ENCODE results near the gene DDHD1.

DDHD1 gene

DNA sequence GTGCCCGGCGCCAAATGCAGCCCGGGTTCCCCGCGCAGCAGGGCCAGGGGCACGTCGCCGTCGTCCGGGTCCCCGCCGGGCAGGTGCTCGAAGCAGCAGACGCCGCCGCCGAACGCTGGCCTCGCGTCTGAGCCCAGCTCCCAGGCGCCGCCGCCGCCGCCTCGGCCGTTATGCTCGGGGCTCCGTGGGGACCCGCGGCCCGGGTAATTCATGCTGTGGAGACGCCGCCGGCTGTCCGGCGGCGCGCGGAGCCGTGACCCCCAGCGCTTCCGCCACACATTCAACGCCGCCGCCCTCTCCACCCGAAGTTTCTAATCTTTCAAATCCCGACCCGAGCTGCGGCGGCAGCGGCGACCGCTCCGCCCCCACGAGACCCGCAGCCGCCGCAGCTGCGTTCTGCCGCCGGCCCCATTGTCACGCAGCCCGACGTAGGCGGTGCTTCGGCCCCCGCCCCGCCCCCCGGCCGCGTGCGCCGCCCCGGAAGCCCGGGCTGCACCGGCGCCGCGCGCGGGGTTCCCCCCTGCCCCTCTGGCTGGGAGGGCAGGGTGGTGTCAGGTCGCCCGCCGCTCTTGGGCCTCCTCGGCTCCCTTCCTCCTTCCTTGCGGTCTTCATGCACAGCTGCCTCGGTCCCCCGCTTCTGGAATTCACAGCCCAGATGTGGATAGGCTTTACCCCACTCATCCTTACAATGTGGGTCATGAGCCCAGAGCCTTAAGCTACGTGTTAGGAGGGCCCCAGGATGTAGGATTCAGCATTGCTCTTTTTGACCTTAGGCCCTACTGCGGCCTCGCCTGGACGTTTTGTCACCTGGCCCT, at the start of gene DDHD1:
Gene DDHD1 (minus strand): TSS at position 437 of the 815 bp plus-strand sequence. CDS start 225 bp downstream, at position 212.
- Histone ChIP-seq H3K27ac (ENCODE audit: low read depth, low read length) (peak within 1 kb of the TSS; percentile 85), H3K4me3 (ENCODE audit: insufficient read depth, low read length, poor library complexity, severe bottlenecking) (peak within 1 kb of the TSS; percentile 74), H3K9me2 (replicated peaks; ENCODE audit: insufficient read depth, low read length) (no peaks in the 10 kb centered on the region), H3K36me3 (ENCODE audit: low read length) (no peaks in the 10 kb centered on the region), H3K9me3 (ENCODE audit: insufficient read depth, low read length) (no peaks in the 10 kb centered on the region), H3K79me2 (ENCODE audit: insufficient read depth, low read length) (peaks cover 47% of the 10 kb centered on the region), H3K9ac (ENCODE audit: low read length) (peak within 1 kb of the TSS; percentile 94), H3K27me3 (ENCODE audit: low read length) (no peaks in the 10 kb centered on the region), H2AFZ (ENCODE audit: low read depth, low read length, severe bottlenecking) (peak within 1 kb of the TSS; percentile 62), H3F3A (ENCODE audit: insufficient read depth) (peaks cover 22% of the 10 kb centered on the region), H4K20me1 (ENCODE audit: low read depth, low read length) (peaks cover 5% of the 10 kb centered on the region; the same call in 1 of the 2 replicates), H3K4me2 (ENCODE audit: low read depth, low read length, poor library complexity, severe bottlenecking) (peak within 1 kb of the TSS; percentile 92)
- TF ChIP-seq EZH2phosphoT487 (conservative IDR thresholded peaks at IDR 0.05; ENCODE audit: low read length): no peak
- TF ChIP-seq, protein P1, sequence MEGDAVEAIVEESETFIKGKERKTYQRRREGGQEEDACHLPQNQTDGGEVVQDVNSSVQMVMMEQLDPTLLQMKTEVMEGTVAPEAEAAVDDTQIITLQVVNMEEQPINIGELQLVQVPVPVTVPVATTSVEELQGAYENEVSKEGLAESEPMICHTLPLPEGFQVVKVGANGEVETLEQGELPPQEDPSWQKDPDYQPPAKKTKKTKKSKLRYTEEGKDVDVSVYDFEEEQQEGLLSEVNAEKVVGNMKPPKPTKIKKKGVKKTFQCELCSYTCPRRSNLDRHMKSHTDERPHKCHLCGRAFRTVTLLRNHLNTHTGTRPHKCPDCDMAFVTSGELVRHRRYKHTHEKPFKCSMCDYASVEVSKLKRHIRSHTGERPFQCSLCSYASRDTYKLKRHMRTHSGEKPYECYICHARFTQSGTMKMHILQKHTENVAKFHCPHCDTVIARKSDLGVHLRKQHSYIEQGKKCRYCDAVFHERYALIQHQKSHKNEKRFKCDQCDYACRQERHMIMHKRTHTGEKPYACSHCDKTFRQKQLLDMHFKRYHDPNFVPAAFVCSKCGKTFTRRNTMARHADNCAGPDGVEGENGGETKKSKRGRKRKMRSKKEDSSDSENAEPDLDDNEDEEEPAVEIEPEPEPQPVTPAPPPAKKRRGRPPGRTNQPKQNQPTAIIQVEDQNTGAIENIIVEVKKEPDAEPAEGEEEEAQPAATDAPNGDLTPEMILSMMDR (IDR thresholded peaks at IDR 0.05; ENCODE audit: insufficient read depth, low read length, poor library complexity, severe bottlenecking): no peak

DNA sequence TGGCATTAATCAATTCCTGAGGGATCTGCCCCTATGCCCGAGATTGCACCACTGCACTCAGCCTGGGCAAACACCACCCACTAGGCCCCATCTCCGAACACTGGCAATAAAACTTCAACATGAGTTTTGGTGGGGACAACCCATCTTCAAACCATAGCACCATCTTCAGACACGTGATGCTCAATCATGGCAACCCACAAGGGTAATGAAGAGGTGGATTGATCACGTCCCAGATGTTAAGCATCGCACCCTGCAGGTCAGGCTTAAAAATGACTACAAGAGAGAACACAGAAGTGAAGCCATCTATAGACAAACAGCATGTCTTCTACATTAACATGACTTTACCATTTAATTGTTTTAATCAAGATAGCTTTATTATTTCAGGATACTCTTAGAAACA, 42.8 kb upstream of the DDHD1 start:
- Histone ChIP-seq H3K9ac (ENCODE audit: low read length) (no peak overlapping the region), H3K27ac (ENCODE audit: low read depth, low read length) (no peak overlapping the region), H3K9me3 (ENCODE audit: insufficient read depth, low read length) (no peaks in the 10 kb centered on the region), H3K36me3 (ENCODE audit: low read length) (no peaks in the 10 kb centered on the region), H3K9me2 (replicated peaks; ENCODE audit: insufficient read depth, low read length) (no peaks in the 10 kb centered on the region), H3K4me2 (ENCODE audit: low read depth, low read length, poor library complexity, severe bottlenecking) (no peak overlapping the region), H3K4me3 (ENCODE audit: insufficient read depth, low read length, poor library complexity, severe bottlenecking) (no peak overlapping the region), H3K79me2 (ENCODE audit: insufficient read depth, low read length) (no peaks in the 10 kb centered on the region), H2AFZ (ENCODE audit: low read depth, low read length, severe bottlenecking) (no peak overlapping the region), H3K27me3 (ENCODE audit: low read length) (no peaks in the 10 kb centered on the region), H3F3A (ENCODE audit: insufficient read depth) (no peaks in the 10 kb centered on the region), H4K20me1 (ENCODE audit: low read depth, low read length) (no peaks in the 10 kb centered on the region)
- no peak for TF ChIP-seq EZH2phosphoT487 (conservative IDR thresholded peaks at IDR 0.05; ENCODE audit: low read length)
- TF ChIP-seq, protein P1 (IDR thresholded peaks at IDR 0.05; ENCODE audit: insufficient read depth, low read length, poor library complexity, severe bottlenecking): no peak

DNA sequence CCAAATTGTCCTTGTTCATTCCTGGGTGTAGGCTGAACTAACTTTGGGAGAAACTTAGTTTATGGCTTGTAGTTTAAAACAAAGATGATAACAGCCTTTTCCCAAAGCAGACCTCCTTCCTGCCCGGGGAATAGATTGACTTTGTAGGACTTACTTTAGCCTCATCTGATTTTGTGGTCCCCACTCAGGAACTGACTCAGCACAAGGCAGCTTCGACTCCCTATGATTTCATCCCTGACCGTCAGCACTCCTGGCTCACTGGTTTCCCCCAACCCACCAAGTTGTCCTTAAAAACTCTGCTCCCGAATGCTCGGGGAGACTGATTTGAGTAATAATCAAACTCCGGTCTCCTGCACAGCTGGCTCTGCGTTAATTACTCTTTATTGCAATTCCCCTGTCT, 40.1 kb upstream of the DDHD1 start:
- TF ChIP-seq, protein P1 (IDR thresholded peaks at IDR 0.05; ENCODE audit: insufficient read depth, low read length, poor library complexity, severe bottlenecking): no peak
- no peak for TF ChIP-seq EZH2phosphoT487 (conservative IDR thresholded peaks at IDR 0.05; ENCODE audit: low read length)
- Histone ChIP-seq H3K79me2 (ENCODE audit: insufficient read depth, low read length) (no peaks in the 10 kb centered on the region), H3K9ac (ENCODE audit: low read length) (no peak overlapping the region), H3K27me3 (ENCODE audit: low read length) (no peaks in the 10 kb centered on the region), H3K4me2 (ENCODE audit: low read depth, low read length, poor library complexity, severe bottlenecking) (no peak overlapping the region), H3K36me3 (ENCODE audit: low read length) (no peaks in the 10 kb centered on the region), H3K27ac (ENCODE audit: low read depth, low read length) (no peak overlapping the region), H4K20me1 (ENCODE audit: low read depth, low read length) (no peaks in the 10 kb centered on the region), H3K4me3 (ENCODE audit: insufficient read depth, low read length, poor library complexity, severe bottlenecking) (no peak overlapping the region), H3K9me2 (replicated peaks; ENCODE audit: insufficient read depth, low read length) (no peaks in the 10 kb centered on the region), H2AFZ (ENCODE audit: low read depth, low read length, severe bottlenecking) (no peak overlapping the region), H3F3A (ENCODE audit: insufficient read depth) (no peaks in the 10 kb centered on the region), H3K9me3 (ENCODE audit: insufficient read depth, low read length) (no peaks in the 10 kb centered on the region)
